CD1c-positive myeloid dendritic cell (primary cell): ENCODE data around the gene EVI5.
"Not testable (repeated sequence)": the region's sequence is repeated elsewhere in the genome, so short reads cannot be mapped to it uniquely, and the experiment has no call there.

Experiments
- DNase-seq: peaks from one replicate; pipeline ENCODE4 v3.0.0-alpha.2; 2016; ENCODE audit errors: extremely low spot score

EVI5 gene

GRCh38 chr1:92695104-92695503, 89.8 kb downstream of the EVI5 start:
- no peak for DNase-seq

GRCh38 chr1:92691925-92692324, 93.0 kb downstream of the EVI5 start:
- no peak for DNase-seq

GRCh38 chr1:92690212-92690906, 94.5 kb downstream of the EVI5 start:
- DNase-seq, result no peak

- no peak for DNase-seq
Measured at GRCh38 chr1:92679980-92680379, 104.9 kb downstream of the EVI5 start.

- DNase-seq, result peak; percentile 31
Measured at GRCh38 chr1:92663775-92664174, 121.1 kb downstream of the EVI5 start.

GRCh38 chr1:92662048-92662447, 122.9 kb downstream of the EVI5 start:
- no peak for DNase-seq

GRCh38 chr1:92657701-92658100, 127.2 kb downstream of the EVI5 start:
- no peak for DNase-seq

GRCh38 chr1:92655197-92655801, 129.6 kb downstream of the EVI5 start:
- no peak for DNase-seq

- no peak for DNase-seq
Measured at GRCh38 chr1:92653605-92654381, 131.1 kb downstream of the EVI5 start.

GRCh38 chr1:92640686-92641085, 144.2 kb downstream of the EVI5 start:
- DNase-seq, result not testable (repeated sequence)

- DNase-seq, result no peak
Measured at GRCh38 chr1:92638498-92638897, 146.4 kb downstream of the EVI5 start.

- not testable (repeated sequence) for DNase-seq
Measured at GRCh38 chr1:92635203-92635602, 149.7 kb downstream of the EVI5 start.

- DNase-seq, result peak; percentile 34
Measured at GRCh38 chr1:92623187-92623778, 161.6 kb downstream of the EVI5 start.

- DNase-seq, result no peak
Measured at GRCh38 chr1:92619466-92620189, 165.3 kb downstream of the EVI5 start.

GRCh38 chr1:92601044-92601443, 183.9 kb downstream of the EVI5 start:
- no peak for DNase-seq

GRCh38 chr1:92599184-92599583, 185.7 kb downstream of the EVI5 start:
- DNase-seq, result peak; percentile 52

- not testable (repeated sequence) for DNase-seq
Measured at GRCh38 chr1:92589361-92589760, 195.5 kb downstream of the EVI5 start.

GRCh38 chr1:92587445-92587844, 197.5 kb downstream of the EVI5 start:
- DNase-seq, result no peak

GRCh38 chr1:92585831-92586230, 199.1 kb downstream of the EVI5 start:
- DNase-seq, result no peak

- DNase-seq, result not testable (repeated sequence)
Measured at GRCh38 chr1:92584810-92585209, 200.1 kb downstream of the EVI5 start.

- peak; percentile 17 for DNase-seq
Measured at GRCh38 chr1:92583821-92584760, 200.8 kb downstream of the EVI5 start.
